GM19023 (cell line): ENCODE data around the gene TLK2.
"Not testable (repeated sequence)": the region's sequence is repeated elsewhere in the genome, so short reads cannot be mapped to it uniquely, and the experiment has no call there.

Source experiments
- ATAC-seq: cut with Tn5 transposase; IDR thresholded peaks from one replicate; pipeline ENCODE4 v1.9.1; 2021; ENCODE audit warnings: mild to moderate bottlenecking, moderate library complexity; ENCODE audit not compliant: unreplicated experiment

Gene TLK2

GRCh38 chr17:62557532-62557931 lies 78.9 kb downstream of the TLK2 start:
- not testable (repeated sequence) for ATAC-seq

- not testable (repeated sequence) for ATAC-seq
Measured at GRCh38 chr17:62558941-62559340, 80.3 kb downstream of the TLK2 start.

GRCh38 chr17:62560971-62561370 lies 82.3 kb downstream of the TLK2 start:
- not testable (repeated sequence) for ATAC-seq

DNA sequence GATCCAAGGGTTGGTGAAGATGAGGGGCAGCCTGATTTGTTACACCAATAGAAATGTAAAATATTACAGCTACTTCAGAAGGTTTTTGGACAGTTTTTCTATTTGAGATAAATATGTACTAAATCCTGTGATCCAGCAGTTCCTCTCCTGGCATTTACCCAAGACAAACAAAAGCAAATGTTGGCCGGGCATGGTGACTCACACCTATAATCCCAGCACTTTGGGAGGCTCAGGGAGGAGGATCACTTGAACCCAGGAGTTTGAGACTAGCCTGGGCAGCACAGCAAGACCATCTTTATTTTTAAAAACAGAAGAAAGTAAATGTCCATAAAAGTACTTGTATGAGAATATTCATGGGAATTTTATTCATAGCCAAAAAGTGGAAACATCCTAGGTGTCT lies 84.0 kb downstream of the TLK2 start:
- no peak for ATAC-seq

DNA sequence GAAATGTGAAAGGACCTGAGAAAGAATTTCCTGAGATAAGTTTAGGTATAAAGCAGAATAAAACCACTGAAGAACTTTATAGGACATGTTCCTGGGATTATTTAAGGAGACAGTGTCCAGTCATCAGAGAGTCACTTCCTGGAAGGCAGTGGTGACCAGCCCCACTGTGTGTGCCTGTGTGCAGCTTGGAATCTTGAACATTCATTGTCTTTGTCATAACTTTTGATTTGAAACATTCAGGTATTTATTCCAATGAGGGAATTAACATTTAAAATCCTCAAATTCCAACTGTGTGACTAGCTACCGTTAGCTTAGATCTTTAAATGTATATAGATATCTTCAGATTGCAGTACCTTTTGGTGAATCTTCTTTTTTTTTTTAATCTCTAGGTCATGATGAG lies 87.2 kb downstream of the TLK2 start:
- ATAC-seq: no peak

DNA sequence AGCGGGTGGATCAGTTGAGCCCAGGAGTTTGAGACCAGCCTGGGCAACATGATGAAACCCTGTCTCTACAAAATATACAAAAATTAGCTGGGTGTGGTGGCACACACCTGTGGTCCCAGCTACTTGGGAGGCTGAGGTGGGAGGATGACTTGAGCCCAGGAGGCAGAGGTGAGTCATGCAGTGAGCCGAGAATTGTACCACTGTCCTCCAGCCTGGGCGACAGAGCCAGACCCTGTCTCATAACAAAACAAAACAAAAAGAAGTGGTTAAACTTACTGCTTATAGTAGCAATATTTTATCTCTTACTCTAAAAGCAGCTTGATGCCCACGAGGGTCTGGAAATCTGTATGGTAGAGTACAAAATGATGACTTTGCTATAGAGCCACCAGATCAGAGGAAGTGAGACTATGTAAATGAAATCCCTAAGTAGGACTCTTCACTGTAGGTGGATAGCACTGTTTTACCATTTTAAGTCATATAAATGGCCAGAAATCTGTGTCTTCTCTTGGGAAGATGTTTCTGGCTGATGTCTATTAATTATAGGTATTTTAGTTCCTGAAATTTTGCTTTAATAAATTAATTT lies 88.5 kb downstream of the TLK2 start:
- ATAC-seq: no peak

DNA sequence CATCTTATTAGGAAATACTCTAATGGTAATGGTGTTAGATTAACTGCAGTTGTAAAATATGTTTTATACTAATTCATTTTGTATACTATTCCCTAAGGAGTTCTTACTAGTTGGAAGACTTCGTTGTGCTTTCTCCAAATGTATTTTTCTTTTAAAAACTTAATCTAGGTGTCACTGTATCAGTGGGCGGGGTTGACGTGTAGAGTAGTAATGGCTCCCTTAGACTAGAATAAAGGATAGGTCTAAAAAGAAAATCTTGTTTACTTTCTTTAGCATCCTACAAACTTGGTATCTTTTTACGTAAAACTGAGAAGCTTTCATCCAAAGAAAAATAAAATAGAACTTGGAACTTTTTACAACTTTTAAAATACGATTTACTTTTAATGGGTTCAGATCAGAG lies 93.9 kb downstream of the TLK2 start:
- ATAC-seq: no peak

DNA sequence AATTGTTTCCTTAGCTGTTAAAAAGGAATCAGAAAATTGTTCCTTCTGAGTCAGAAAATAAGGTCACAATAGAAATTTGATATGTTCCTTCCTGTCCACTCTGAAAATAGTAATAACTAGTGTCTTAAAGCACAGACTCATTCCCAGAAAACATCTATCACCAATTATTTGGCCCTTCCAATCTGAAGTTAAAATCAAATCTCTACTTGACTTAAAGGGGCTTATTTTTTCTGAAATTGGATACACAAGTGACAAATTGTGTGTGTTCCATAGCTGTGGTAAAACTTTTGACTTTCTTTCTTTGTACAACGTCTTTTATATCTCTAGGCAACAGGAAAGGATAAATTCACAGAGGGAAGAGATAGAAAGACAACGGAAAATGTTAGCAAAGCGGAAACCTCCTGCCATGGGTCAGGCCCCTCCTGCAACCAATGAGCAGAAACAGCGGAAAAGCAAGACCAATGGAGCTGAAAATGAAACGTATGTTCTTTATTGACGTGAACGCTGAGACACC lies 94.3 kb downstream of the TLK2 start:
- ATAC-seq: no peak

DNA sequence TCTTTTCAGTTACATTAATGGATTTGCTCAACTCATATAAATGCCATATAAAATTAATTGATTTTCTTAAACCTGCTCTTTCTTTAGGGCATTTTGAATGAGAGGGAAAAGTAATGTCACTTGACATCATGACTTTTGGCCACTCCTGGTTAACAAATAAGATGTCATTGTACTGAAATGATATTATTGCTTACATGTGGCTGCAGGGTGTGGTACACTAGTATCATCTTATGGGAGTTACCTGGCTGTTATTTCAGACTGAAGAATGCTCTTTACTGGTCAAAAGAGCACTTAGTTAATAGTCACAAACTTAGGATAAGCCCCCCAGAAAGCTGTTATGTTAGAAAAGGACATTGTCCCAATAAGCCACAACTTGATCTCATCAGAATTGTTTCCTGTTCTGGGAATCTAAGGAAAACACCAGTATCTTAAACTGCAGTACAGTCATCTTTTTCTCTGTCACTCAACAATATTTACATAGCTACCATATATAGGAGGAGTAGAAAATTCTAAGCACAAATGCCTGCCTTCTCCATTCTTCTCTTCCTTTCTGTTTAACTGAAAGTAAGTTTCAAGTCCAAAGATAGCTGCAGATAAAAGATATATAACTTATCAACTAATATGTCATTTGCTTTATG lies 95.0 kb downstream of the TLK2 start:
- no peak for ATAC-seq

- ATAC-seq: no peak
Measured at GRCh38 chr17:62576382-62576781, 97.8 kb downstream of the TLK2 start.

GRCh38 chr17:62578757-62579487 lies 100.3 kb downstream of the TLK2 start:
- ATAC-seq: no peak

GRCh38 chr17:62580947-62581346 lies 102.3 kb downstream of the TLK2 start:
- ATAC-seq: no peak

GRCh38 chr17:62581764-62582163 lies 103.1 kb downstream of the TLK2 start:
- no peak for ATAC-seq

- ATAC-seq: no peak
Measured at GRCh38 chr17:62587554-62587953, 108.9 kb downstream of the TLK2 start.

DNA sequence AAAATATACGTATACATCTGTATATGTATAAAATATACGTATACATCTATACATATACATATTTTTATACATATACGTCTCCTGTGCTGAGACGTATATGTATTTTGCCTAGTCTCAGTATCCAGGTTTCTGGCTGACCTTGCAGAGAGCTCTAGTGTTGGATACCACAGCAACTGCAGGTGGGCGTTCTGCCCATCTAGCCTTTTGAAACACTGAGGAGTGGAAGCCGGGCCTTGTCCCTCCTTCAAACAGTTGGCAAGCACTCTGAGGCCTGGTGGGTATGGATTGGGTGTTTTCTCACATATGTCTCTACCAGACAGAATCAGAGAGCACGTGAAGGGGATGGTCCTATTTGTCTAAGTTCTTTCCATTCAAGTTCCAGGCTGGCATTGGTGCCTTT lies 109.5 kb downstream of the TLK2 start:
- ATAC-seq: no peak

DNA sequence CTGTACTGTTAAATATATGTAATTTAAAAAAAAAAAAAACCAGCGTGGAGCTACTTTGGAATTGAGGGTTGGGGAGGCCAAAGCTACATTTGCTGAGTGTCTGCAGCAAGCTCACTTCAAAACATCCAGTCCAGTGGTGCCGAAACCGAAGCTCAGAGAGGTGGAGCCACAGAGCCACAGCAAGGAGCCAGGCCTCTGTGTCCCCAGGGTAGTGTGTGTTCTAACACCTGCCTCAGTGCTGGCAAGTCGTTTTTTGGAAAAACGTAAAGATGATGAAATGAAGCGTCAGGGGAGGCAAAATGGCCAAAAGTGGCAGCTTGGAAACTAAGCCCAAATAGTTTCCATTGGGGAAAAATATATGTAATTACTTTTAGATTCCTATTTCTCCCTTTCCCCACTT lies 112.7 kb downstream of the TLK2 start:
- ATAC-seq: no peak

- ATAC-seq: not testable (repeated sequence)
Measured at GRCh38 chr17:62591822-62592221, 113.2 kb downstream of the TLK2 start.

DNA sequence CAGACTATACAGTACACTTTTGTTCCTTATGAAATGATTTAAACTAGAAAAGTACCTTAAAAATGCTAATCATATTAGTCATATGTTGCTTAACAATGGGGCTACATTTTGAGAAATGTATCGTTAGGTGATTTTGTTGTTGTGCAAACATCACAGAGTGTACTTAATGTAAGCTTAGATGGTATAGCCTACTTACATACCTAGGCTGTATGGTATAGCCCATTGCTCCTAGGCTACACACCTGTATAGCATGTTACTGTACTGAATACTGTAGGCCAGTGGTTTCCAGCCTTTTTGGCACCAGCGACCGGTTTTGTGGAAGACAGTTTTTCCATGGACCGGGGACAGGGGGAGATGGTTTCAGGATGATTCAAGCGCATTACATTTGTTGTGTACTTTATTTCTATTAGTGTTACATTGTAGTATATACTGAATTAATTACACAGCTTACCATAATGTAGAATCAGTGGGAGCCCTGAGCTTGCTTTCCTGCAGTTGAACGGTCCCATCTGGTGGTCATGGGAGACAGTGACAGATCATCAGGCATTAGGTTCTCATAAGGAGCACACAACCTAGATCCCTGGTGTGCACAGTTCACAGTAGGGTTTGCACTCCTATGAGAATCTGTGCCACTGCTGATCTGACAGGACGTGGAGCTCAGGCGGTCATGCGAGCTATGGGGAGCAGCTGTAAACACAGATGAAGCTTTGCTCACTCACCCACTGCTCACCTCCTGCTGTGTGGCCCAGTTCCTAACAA lies 113.9 kb downstream of the TLK2 start:
- no peak for ATAC-seq

DNA sequence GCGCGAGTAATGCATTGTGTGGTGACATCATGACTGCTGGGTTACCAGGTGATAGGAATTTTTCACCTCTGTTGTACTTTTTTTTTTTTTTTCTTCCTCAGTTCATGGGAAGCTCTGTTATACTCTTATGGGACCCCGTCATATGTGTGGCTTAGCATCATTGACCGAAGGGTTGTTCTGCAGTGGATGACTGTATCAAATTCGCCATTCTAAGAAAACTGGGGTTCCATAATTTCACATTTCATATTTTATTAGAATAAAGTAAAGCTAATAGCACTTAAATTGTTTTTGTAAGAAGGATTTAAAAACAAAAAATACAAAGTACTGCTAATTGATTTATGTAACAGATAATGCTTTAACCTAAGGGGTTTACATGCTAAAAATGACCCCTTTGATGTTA lies 116.9 kb downstream of the TLK2 start:
- ATAC-seq: no peak

DNA sequence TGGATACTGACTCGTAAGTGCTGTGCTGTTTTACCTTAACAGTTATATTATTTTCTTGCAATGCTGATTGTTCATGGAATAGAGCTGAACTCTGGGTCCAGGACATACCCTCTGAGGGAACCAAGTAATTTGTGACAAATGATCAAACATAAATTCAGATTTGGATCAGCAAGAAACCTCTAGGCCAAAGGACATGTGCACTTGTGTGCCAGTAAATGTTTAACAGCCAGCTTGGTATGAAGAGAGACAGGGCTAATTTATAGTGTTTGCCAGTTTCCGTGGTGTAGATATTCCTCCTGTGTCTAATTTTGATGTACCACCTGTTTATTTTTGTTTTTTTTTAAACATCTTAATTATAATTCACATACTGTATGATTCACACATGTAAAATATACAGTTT lies 118.0 kb downstream of the TLK2 start:
- ATAC-seq: no peak

GRCh38 chr17:62597150-62597549 lies 118.5 kb downstream of the TLK2 start:
- ATAC-seq: no peak
